Stimulated activated naive CD4-positive, alpha-beta T cell (primary cell): ENCODE results near the gene FXYD6.
"Not testable (repeated sequence)": the region's sequence is repeated elsewhere in the genome, so short reads cannot be mapped to it uniquely, and the experiment has no call there.

Experiments used
- DNase-seq, 6 experiments: peaks; one replicate each; lab custom pipeline; 2025; lab: John Stamatoyannopoulos, UW

Gene FXYD6

GRCh38 chr11:117876341-117877119 is at the start of gene FXYD6:
TSS of gene FXYD6 (minus strand) at chr11:117876658. CDS start at chr11:117842776, 33,882 bp downstream.
- DNase-seq: peak in 2 of 6 experiments; percentile 10 to 30

GRCh38 chr11:117926166-117926565 is 49.7 kb upstream of the FXYD6 start:
- not testable (repeated sequence) for DNase-seq

DNA sequence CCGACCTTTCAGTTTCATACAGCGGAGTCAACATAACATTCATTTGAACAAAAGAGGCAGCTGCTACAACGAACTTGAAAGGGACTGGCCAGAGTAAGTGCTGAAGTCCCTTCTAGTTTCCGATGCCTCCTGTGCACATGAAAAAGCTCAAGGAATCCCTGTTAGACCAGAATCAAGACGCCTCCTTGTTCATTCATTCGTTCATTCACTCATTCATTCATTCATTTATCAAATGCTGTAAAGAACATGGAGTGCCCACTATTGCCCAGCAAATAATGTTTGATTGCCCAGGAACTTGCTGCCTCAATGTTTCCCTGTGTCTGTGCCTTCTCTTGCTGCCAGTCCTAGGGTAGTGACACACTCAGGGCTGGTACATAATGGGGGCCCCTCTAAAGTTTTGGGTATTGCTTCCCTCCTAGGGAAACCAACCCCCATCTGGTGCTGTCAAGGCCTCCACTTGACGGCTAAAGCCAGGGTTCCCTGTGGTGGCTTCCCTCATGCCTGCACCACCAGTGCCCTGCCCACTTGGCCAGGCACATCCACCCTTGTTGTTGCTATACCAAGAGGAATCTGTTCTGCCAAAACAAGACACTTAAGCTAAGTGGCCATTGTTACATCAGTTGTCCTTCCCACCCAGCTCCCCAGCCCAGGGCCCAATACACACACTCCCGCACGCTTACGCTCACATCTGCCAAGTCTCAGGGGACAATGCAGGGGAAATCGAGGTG is 48.9 kb upstream of the FXYD6 start:
- no peak for DNase-seq

GRCh38 chr11:117924631-117925170 is 48.2 kb upstream of the FXYD6 start:
- DNase-seq: no peak

DNA sequence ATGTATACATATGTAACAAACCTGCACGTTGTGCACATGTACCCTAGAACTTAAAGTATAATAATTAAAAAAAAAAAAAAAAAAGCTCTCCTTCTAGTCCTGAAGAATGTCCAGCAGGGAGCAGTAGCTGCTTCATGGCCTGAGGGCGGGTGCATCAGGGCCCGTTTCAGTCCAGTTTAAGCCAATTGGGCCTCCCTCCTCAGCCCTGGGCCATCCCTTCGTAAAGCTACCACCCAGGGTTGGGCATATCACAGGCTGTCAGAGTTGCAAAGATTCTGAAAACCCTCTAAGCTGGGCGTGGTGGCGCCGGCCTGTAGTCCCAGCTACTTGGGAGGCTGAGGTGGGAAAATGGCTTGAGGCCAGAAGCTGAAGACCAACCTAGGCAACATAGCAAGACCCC is 47.3 kb upstream of the FXYD6 start:
- no peak for DNase-seq

- no peak for DNase-seq
Observed at GRCh38 chr11:117923275-117923674, 46.8 kb upstream of the FXYD6 start.

GRCh38 chr11:117921893-117922292 is 45.4 kb upstream of the FXYD6 start:
- no peak for DNase-seq

GRCh38 chr11:117921456-117921855 is 45.0 kb upstream of the FXYD6 start:
- DNase-seq: no peak

DNA sequence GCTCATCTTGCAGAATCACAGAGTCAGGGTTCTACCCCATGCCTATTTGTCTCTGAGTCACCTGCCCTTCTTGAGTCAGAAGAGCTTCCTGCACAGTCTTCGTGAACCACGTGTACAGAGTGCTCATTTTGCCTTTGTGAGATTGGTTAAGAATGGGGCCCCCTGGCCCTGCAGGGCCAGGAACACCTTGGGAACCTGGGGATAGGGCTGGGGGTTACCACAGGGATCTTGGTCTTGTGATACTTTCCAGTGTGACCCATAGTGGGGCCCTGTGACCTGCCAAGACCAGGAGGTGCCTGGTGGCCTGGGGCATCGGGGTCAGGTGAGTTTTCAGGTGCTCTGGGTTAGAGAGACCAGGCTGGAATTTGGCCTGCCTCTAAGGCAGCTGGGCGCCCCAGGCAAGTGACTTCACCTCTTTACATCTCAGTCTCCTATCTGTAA is 43.3 kb upstream of the FXYD6 start:
- DNase-seq: no peak

- DNase-seq: no peak
Observed at GRCh38 chr11:117919341-117919740, 42.9 kb upstream of the FXYD6 start.

DNA sequence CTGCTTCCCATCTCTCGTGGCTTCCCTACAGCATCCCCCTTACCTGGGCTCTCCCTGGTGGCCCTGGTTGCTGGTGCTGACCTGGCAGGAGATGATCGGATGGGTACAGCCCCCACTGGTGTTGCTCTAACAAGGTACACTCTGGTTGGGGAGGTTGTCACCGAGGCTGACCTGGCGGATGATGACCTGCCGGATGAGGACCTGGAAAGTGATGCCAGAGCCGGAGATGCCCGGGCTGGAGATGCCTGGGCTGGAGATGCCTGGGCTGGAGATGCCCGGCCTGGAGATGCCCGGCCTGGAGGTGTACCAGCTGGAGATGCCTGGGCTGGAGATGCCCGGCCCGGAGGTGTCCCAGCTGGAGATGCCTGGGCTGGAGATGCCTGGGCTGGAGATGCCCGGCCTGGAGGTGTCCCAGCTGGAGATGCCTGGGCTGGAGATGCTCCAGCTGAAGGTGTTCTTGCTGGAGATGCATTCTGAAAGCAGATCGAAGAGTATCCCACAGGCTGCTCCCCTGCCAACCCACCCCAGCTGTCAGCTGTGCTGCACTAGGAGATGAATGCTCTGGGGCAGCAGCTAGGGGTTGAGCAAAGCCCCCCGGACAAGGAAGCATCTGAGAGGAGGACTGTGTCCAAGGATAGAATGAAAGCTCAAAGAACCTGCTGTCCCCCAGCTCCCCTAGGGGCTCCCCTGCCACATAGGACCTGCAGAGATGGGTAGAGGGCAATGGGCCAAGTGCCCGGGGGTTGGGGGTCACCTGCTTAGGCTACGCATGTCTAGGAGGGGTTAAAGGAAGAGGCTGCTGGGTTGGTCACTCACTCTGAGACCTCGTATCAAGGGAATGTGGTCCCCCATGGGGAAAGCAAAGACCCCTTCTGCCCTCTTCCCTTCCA is 42.2 kb upstream of the FXYD6 start:
- no peak for DNase-seq

DNA sequence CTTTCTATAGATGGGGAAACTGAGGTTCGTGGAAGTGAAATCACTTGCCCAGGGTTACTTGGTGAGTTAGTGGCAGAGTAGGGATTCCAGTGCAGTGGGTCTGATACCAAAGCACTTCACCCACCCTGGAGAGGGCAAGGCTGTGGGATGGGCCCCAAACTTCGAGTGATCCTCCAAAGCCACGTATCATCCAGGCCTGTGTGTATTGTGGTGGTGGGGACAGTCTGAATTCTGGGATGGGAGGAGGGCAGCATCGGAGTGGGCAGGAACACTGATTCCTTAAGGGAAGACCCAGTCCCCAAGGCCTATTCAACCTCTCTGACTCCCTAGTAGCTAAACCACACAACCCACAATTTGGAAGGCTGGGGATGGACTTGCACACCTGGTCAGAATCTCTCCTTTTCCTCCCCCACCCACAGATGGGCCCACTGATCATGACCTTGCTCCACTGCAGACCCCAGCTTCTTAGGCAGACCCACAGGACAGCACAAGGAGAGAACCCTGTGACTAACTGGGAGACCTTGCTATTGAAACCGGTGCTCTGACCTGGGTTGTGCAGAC is 41.2 kb upstream of the FXYD6 start:
- no peak for DNase-seq

- DNase-seq: no peak
Observed at GRCh38 chr11:117916956-117917355, 40.5 kb upstream of the FXYD6 start.

DNA sequence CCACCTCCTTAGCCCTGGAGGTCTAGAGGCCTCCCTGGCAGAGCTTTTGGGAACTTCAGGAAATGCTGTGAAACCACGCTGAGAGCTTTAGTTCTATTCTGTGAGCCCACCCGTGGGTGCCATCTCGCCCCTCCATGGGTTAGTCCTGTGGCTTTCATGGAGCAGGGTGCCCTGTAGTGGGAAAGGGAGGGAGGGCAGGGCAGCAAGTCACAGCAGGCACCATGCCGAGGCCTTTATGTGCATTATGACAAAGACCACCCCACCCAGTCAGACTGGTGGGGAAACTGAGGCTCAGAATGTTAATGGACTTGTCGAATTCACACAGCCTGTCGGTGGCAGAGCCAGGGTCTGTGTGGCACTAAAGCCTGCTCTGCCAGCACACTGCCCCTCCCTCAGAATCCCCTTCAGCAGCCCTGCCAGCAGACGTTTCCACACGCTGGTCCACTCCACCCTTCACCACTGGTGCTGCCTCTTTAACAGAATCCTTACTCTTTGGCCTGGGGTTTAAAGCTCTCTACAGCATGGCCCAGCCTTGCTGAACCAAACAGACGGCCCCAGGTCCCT is 39.3 kb upstream of the FXYD6 start:
- no peak for DNase-seq

DNA sequence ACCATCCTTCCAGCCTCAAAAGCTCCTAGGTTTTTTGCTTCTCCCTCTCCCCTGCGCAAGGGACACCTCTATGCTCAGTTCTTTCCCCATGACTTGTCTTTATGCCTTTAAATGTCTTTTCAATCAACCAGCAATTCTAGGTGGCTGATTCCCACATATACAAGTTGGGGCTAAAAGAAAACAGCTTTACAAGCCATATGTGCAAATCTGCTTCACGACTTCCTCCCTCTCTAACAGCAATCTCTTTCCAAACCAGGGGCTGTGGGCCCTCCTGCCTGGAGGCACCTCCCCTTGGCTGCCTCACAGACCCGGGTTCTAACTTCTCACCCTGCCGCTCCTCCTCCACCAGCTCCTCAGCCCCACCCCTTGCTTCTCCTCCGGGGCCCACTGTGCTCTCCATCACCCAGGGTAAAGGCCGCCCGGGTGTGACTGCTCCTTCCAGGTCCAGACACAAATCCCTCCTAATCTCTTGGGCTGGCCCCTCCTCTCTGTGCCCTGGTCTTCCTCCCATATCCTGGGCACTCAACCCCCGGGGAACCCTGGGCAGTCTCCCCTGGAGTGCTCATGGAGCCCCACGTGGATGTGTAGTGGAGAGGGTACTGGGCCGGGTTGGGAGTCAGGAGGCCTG is 38.6 kb upstream of the FXYD6 start:
- DNase-seq: no peak

DNA sequence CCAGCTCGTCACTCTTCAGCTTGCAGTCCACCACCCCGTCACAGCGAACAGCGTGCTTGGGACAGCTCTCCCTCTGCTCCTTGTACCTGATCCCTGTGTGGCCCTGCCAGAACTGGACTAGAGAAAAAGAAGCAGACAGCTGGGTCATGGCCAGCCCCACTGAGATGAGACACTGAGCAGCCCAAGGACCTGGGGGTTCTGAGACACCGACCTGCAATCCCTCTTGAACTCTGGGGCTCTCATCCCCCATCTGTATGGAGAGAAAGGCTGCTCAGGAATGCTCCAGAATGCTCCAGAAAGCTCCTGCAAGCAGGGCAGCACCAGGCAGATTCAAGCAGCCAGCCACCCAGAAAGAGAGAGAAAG is 37.9 kb upstream of the FXYD6 start:
- no peak for DNase-seq

- DNase-seq: no peak
Observed at GRCh38 chr11:117913736-117914397, 37.4 kb upstream of the FXYD6 start.

- DNase-seq: no peak
Observed at GRCh38 chr11:117912497-117912896, 36.0 kb upstream of the FXYD6 start.

GRCh38 chr11:117911694-117912093 is 35.2 kb upstream of the FXYD6 start:
- no peak for DNase-seq

DNA sequence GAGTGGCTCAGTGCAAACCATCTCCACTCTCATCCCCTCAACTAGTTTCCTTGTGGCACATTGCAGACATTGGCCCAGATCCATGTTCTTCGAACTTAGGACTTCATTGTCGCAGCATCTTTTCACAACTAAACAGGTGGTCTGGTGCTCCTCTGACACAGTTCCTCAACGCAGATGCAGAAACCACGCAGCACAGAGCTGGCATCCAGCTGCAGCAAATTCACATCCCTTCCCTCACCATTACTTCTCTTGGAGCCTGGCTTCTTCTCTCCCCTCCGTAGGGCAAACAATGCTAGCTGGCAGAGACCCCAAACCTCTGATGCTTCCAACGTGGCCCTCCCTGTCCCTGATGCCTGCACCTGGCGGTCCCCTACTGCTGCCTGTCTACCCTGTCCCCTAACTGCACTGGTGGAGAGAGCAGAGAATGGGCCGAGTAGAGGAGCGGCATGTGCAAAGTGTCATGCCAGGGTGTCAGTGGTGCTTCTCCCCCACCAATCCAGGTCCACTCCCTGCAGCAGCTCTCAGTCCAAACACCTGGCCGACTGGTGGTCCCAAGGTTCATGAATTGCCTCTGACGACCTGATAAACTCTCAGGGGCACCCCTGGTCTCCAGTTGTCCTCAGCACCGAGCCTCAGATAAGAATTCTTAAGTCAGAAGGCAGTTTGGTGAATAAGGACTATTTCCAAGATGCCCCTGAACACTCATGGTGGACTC is 34.6 kb upstream of the FXYD6 start:
- no peak for DNase-seq
